Kidney (tissue), 14 donors: Measurements from ENCODE around the gene TRPV2. TPM values are rescaled to one million over a fixed set of nuclear protein-coding genes. Genes with fewer than 3 reads are reported as not detected.

Source experiments
- DNase-seq, 5 donors: peaks; one replicate each; pipeline ENCODE4 v3.0.0-alpha.2; 2013 to 2020
- FAIRE-seq: peaks from 2 replicates; lab custom pipeline; 2012; peaks lifted over from hg19 to GRCh38; lab: Jason Lieb, UNC
- H3K27ac ChIP-seq, 2 donors: one replicate each; pipeline ENCODE4 v1.7.0; 2013; ENCODE audit warnings: low read depth in 2 of 2, low read length in 2 of 2, inconsistent platforms in 1 of 2
- H3K27me3 ChIP-seq: one replicate; pipeline ENCODE4 v1.7.1; 2013; ENCODE audit warnings: low read length, inconsistent platforms; ENCODE audit not compliant: control insufficient read depth, insufficient read depth
- H3K36me3 ChIP-seq, 3 donors: one replicate each; pipeline versions ENCODE4 v1.7.0 to v1.7.1; 2013; ENCODE audit warnings: low read length in 3 of 3, control low read depth in 1 of 3, inconsistent platforms in 1 of 3; ENCODE audit not compliant: insufficient read depth in 3 of 3, control insufficient read depth in 2 of 3
- H3K4me1 ChIP-seq, 3 donors: one replicate each; pipeline versions ENCODE4 v1.7.0 to v1.7.1; 2013; ENCODE audit warnings: low read length in 3 of 3, inconsistent platforms in 1 of 3, low read depth in 1 of 3; ENCODE audit not compliant: control insufficient read depth in 2 of 3, insufficient read depth in 2 of 3
- H3K4me3 ChIP-seq, 3 donors: one replicate each; pipeline versions ENCODE4 v1.7.0 to v1.8.1; 2013; ENCODE audit warnings: low read length in 3 of 3, control low read depth in 1 of 3, inconsistent platforms in 1 of 3
- H3K9ac ChIP-seq, 3 donors: one replicate each; pipeline versions ENCODE4 v1.7.0 to v1.7.1; 2013; ENCODE audit warnings: low read length in 3 of 3, control low read depth in 1 of 3, inconsistent platforms in 1 of 3
- H3K9me3 ChIP-seq, 3 donors: one replicate each; pipeline versions ENCODE4 v1.7.0 to v1.7.1; 2013; ENCODE audit warnings: low read length in 3 of 3, control low read depth in 1 of 3, inconsistent platforms in 1 of 3; ENCODE audit not compliant: control insufficient read depth in 2 of 3, insufficient read depth in 1 of 3
- intact Hi-C: fragments of 100-400 bp; cut with DNase I; formaldehyde crosslinking; loops from one replicate; pipeline ENCODE4 v1.11.1; 2022
- polyA plus RNA-seq: library from polyadenylated mRNA; stranded (reverse); fragments of 350-450 nt; fragmentation: Illumina TruSeq; extraction: RNeasy Lipid Tissue Mini Kit (QIAGEN cat#74804); gene quantifications from one replicate; pipeline ENCODE4 v1.2.3, GENCODE V29; 2014; ENCODE audit warnings: low read depth, low replicate concordance; ENCODE audit not compliant: insufficient read depth
- total RNA-seq: library from RNA; stranded (reverse); fragmentation: NEBNext Ultra II Directional; extraction: Animal tissue kit (Norgen Biotek cat#: 25700); gene quantifications from one replicate; pipeline ENCODE4 v1.2.1, GENCODE V29; 2021
- TF ChIP-seq, protein P1 (sequence below): IDR thresholded peaks from 3 replicates; pipeline ENCODE4 v1.5.1; 2012; ENCODE audit warnings: mild to moderate bottlenecking, moderate library complexity, borderline replicate concordance; ENCODE audit not compliant: insufficient read depth; ENCODE audit errors: extremely low read depth
- donor health status: control.
- donor health status: control.
- donor health status: control.
- donor health status: control.
- donor health status: control.
- donor health status: DM: yes; HTN: yes; CAD: no.
- donor health status: Normal renal cell carcinoma (clear cell type).

Gene TRPV2
- total and polyA plus RNA-seq, 2 donors from 2014 or later, result 8.6 to 18.2 TPM

DNA sequence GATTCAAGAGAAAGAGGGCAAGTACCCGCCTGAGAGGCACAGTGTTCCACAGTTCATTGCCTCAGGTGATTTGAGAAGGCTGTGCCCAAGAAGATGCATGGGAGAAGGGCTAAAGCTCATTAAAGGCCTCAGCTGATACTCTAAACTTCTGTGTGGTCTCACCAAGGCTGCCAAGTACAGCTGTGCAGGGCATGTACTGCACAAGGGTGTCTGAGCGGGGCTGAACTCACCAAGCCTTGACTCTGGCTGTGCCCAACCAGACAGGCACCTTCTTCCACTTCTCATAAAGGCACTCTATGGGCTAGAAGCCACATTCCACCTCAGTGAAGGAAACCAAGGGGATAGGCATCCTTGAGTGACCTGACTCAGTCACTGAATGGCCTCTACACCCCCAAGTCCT lies 63.9 kb downstream of the TRPV2 start:
- TF ChIP-seq, protein P1, sequence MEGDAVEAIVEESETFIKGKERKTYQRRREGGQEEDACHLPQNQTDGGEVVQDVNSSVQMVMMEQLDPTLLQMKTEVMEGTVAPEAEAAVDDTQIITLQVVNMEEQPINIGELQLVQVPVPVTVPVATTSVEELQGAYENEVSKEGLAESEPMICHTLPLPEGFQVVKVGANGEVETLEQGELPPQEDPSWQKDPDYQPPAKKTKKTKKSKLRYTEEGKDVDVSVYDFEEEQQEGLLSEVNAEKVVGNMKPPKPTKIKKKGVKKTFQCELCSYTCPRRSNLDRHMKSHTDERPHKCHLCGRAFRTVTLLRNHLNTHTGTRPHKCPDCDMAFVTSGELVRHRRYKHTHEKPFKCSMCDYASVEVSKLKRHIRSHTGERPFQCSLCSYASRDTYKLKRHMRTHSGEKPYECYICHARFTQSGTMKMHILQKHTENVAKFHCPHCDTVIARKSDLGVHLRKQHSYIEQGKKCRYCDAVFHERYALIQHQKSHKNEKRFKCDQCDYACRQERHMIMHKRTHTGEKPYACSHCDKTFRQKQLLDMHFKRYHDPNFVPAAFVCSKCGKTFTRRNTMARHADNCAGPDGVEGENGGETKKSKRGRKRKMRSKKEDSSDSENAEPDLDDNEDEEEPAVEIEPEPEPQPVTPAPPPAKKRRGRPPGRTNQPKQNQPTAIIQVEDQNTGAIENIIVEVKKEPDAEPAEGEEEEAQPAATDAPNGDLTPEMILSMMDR, result no peak
- Histone ChIP-seq H3K27ac (no peak overlapping the region), H3K4me3 (no peak overlapping the region), H3K4me1 (no peaks in the 10 kb centered on the region), H3K27me3 (no peaks in the 10 kb centered on the region), H3K36me3 (no peaks in the 10 kb centered on the region), H3K9me3 (no peaks in the 10 kb centered on the region), H3K9ac (no peak overlapping the region)
- intact Hi-C loops, result no loop called here
- DNase-seq (no peak), FAIRE-seq (no peak)

DNA sequence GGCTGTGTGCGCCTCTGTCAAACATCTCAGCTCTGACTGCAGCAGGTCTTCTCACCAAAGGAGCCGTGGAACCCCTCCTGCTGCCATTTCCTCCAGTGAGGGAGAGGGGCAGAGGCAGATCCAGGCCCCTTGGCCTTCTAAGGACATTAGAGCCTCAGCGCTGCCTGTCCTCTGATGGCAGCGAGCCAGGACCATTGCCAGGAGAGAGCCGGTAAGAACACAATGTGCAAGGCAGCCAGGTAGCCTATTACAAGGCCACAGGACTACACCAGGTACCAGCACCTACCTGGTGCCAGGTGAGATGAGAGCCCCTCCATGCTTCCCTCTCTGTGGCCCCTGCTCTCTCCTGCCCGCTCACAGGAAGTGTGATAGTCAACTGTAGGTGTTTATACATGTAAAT lies 65.6 kb downstream of the TRPV2 start:
- Histone ChIP-seq H3K36me3 (no peaks in the 10 kb centered on the region), H3K9me3 (no peaks in the 10 kb centered on the region), H3K4me1 (peaks cover 0 to 5% (median 3%) of the 10 kb centered on the region in 3 donors), H3K27me3 (no peaks in the 10 kb centered on the region), H3K4me3 (no peak overlapping the region), H3K9ac (no peak overlapping the region), H3K27ac (no peak overlapping the region)
- intact Hi-C loops, result no loop called here
- DNase-seq (no peak), FAIRE-seq (no peak)
- TF ChIP-seq, protein P1, result no peak

- no peak overlapping the region for H3K27ac ChIP-seq
- H3K9ac ChIP-seq, result no peak overlapping the region
- FAIRE-seq, result no peak
- no peaks in the 10 kb centered on the region for H3K36me3 ChIP-seq
- peaks cover 0 to 11% (median 4%) of the 10 kb centered on the region in 3 donors for H3K4me1 ChIP-seq
- no peak for DNase-seq
- TF ChIP-seq, protein P1, result no peak
- H3K27me3 ChIP-seq, result no peaks in the 10 kb centered on the region
- intact Hi-C loops, result no loop called here
- H3K9me3 ChIP-seq, result no peaks in the 10 kb centered on the region
- no peak overlapping the region for H3K4me3 ChIP-seq
These were observed 66.9 kb downstream of the TRPV2 start for GRCh38 chr17:16482253-16482652.
